ENCODE measurements around the gene MTLN.

GRCh38 chr2:110173523-110173922 lies 38.8 kb downstream of the MTLN start:
- TF ChIP-seq POLR2AphosphoS5 (IDR thresholded peaks at IDR 0.05), result no peak
- TF ChIP-seq CTCF (IDR thresholded peaks at IDR 0.05), result no peak
- TF ChIP-seq POLR2A (IDR thresholded peaks at IDR 0.05), result no peak
